Gastroesophageal sphincter (tissue), 4 donors: Measurements from ENCODE around the gene PTPN23. TPM values are rescaled to one million over a fixed set of nuclear protein-coding genes. Genes with fewer than 3 reads are reported as not detected.

Experiments used
- ATAC-seq: fragments of 150-250 bp; one replicate; pipeline ENCODE4 v1.9.1; 2016; ENCODE audit warnings: mild to moderate bottlenecking, moderate library complexity
- H3K27ac ChIP-seq, 4 donors: fragments of 200-600 bp; sonication (generic) in 3 of 4; 1 replicate in 3 of 4; 2 replicates in 1 of 4; pipeline ENCODE4 v1.5.1; 2016 to 2019
- H3K27me3 ChIP-seq: fragments of 200-600 bp; sonication (generic); one replicate; pipeline ENCODE4 v1.5.1; 2019
- H3K36me3 ChIP-seq, 2 donors: fragments of 200-600 bp; sonication (generic); one replicate each; pipeline ENCODE4 v1.5.1; 2019; ENCODE audit warnings: control low read depth in 1 of 2
- H3K4me1 ChIP-seq, 3 donors: fragments of 200-600 bp; sonication (generic); 1 replicate in 2 of 3; 2 replicates in 1 of 3; pipeline ENCODE4 v1.5.1; 2016 to 2019; ENCODE audit warnings: control low read depth in 2 of 3
- H3K4me3 ChIP-seq, 2 donors: fragments of 200-600 bp; sonication (generic); one replicate each; pipeline ENCODE4 v1.5.1; 2019; ENCODE audit warnings: mild to moderate bottlenecking in 1 of 2, moderate library complexity in 1 of 2
- H3K9me3 ChIP-seq, 3 donors: fragments of 200-600 bp; sonication (generic); one replicate each; pipeline ENCODE4 v1.5.1; 2017 to 2019; ENCODE audit warnings: control low read depth in 2 of 3
- CTCF ChIP-seq, 4 experiments: fragments of 200-600 bp in 2 of 4; fragments of 450-650 bp in 2 of 4; sonication (generic) in 1 of 4; IDR thresholded peaks; one replicate each; pipeline ENCODE4 v1.5.1; 2017 to 2019; ENCODE audit warnings: antibody characterized with exemption in 4 of 4, mild to moderate bottlenecking in 2 of 4, moderate library complexity in 2 of 4
- EP300 ChIP-seq: sonication (generic); formaldehyde crosslinking; IDR thresholded peaks from one replicate; pipeline ENCODE4 v1.6.1; 2017; ENCODE audit warnings: antibody characterized with exemption, mild to moderate bottlenecking
- POLR2A ChIP-seq, 2 donors: fragments of 450-650 bp; IDR thresholded peaks; one replicate each; pipeline ENCODE4 v1.6.1; 2017; ENCODE audit warnings: antibody characterized with exemption in 2 of 2, mild to moderate bottlenecking in 2 of 2, moderate library complexity in 1 of 2
- POLR2AphosphoS5 ChIP-seq: sonication (generic); formaldehyde crosslinking; IDR thresholded peaks from one replicate; pipeline ENCODE4 v1.6.1; 2017; ENCODE audit warnings: antibody characterized with exemption
- WGBS, 2 donors: methylation state at CpG; one replicate each; pipeline ENCODE4 v1.1.5; 2018; ENCODE audit warnings: low coverage in 1 of 2; 5-methylcytosine and 5-hydroxymethylcytosine counted together
- total RNA-seq, 4 donors: library from RNA; depleted of rRNA; stranded (reverse); fragments of >200 nt; gene quantifications; one replicate each; pipeline ENCODE4 v1.1.0, GENCODE V29; 2016

PTPN23 gene
- total RNA-seq, 4 donors from 2014 or later = 9.1 to 34.2 (median 19.5) TPM

GRCh38 chr3:47385796-47386195 is 5.0 kb downstream of the PTPN23 start:
- no peak for TF ChIP-seq EP300
- TF ChIP-seq POLR2AphosphoS5 = no peak
- TF ChIP-seq CTCF (IDR thresholded peaks at IDR 0.05) = no peak
- TF ChIP-seq POLR2A (IDR thresholded peaks at IDR 0.05) = no peak
- WGBS, 2 donors = 92 to 100% methylated on average over 1 to 2 of the region's 2 CpGs

GRCh38 chr3:47392933-47393332 is 12.1 kb downstream of the PTPN23 start:
- H3K9me3 ChIP-seq = no peaks in the 10 kb centered on the region
- 100% methylated on average over 2 to 3 of the region's 3 CpGs for WGBS, 2 donors
- ATAC-seq = no peak
- H3K27ac ChIP-seq = no peak overlapping the region
- no peak overlapping the region for H3K4me3 ChIP-seq
- H3K27me3 ChIP-seq = no peaks in the 10 kb centered on the region
- peaks cover 0 to 37% (median 17%) of the 10 kb centered on the region in 3 donors for H3K4me1 ChIP-seq
- H3K36me3 ChIP-seq = peaks cover 0 to 37% of the 10 kb centered on the region in 2 donors
- no peak for TF ChIP-seq POLR2A (IDR thresholded peaks at IDR 0.05)
- TF ChIP-seq CTCF (IDR thresholded peaks at IDR 0.05) = no peak
- TF ChIP-seq EP300 = no peak
- TF ChIP-seq POLR2AphosphoS5 = no peak

More at GRCh38 chr3:47385796-47386195, 5.0 kb downstream of the PTPN23 start:
- ATAC-seq = no peak
- H3K27ac ChIP-seq = no peak overlapping the region
- H3K27me3 ChIP-seq = no peaks in the 10 kb centered on the region
- H3K4me1 ChIP-seq = peaks cover 0 to 44% (median 9%) of the 10 kb centered on the region in 3 donors
- H3K4me3 ChIP-seq = no peak overlapping the region
- H3K9me3 ChIP-seq = no peaks in the 10 kb centered on the region
- peaks cover 0 to 29% of the 10 kb centered on the region in 2 donors for H3K36me3 ChIP-seq

- H3K27ac ChIP-seq = peak overlapping the region in 3 of 4 donors; percentile 0 to 39 (median 31)
- peaks cover 0 to 51% (median 24%) of the 10 kb centered on the region in 3 donors for H3K4me1 ChIP-seq
- no peak for ATAC-seq
- no peak overlapping the region for H3K4me3 ChIP-seq
- WGBS, 2 donors = 0 to 38% methylated on average over 1 to 8 of the region's 8 CpGs
- no peaks in the 10 kb centered on the region for H3K9me3 ChIP-seq
- no peaks in the 10 kb centered on the region for H3K27me3 ChIP-seq
- peaks cover 0 to 27% of the 10 kb centered on the region in 2 donors for H3K36me3 ChIP-seq
- no peak for TF ChIP-seq EP300
These were observed 13.5 kb downstream of the PTPN23 start for GRCh38 chr3:47394140-47394870.

- peaks cover 0 to 53% (median 24%) of the 10 kb centered on the region in 3 donors for H3K4me1 ChIP-seq
- H3K9me3 ChIP-seq = no peaks in the 10 kb centered on the region
- H3K36me3 ChIP-seq = peaks cover 0 to 31% of the 10 kb centered on the region in 2 donors
- WGBS, 2 donors = 13 to 43% methylated on average over 1 to 3 of the region's 3 CpGs
- no peaks in the 10 kb centered on the region for H3K27me3 ChIP-seq
- TF ChIP-seq EP300 (no peak), POLR2A (IDR thresholded peaks at IDR 0.05) (no peak), POLR2AphosphoS5 (no peak), CTCF (IDR thresholded peaks at IDR 0.05) (no peak)
- H3K4me3 ChIP-seq = no peak overlapping the region
- peak overlapping the region in 3 of 4 donors; percentile 0 to 39 (median 31) for H3K27ac ChIP-seq
- no peak for ATAC-seq
These were observed 14.1 kb downstream of the PTPN23 start for GRCh38 chr3:47394881-47395280.

DNA sequence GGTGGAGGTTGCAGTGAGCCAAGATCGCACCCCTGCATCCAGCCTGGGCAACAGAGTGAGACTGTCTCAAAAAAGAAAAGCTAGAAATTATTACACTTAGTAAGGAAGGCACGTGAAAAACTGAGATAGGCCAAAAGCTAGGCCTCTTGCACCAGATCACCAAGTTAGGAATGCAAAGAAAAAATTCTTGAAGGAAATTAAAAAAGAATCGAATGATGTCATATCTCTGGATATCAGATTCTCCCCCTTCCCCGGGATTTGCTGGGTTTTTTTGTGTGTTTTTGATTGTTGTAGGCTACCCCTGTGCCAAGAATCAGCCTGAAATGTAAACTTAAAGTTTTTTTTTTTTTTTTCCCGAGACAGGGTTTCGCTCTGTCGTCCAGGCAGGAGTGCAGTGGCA is 17.4 kb downstream of the PTPN23 start:
- WGBS, 2 donors = 29 to 51% methylated on average over 6 to 7 of the region's 7 CpGs
- H3K36me3 ChIP-seq = peaks cover 0 to 55% of the 10 kb centered on the region in 2 donors
- peaks cover 0 to 52% (median 24%) of the 10 kb centered on the region in 3 donors for H3K4me1 ChIP-seq
- H3K9me3 ChIP-seq = no peaks in the 10 kb centered on the region
- ATAC-seq = peak; percentile 15
- no peak overlapping the region for H3K4me3 ChIP-seq
- TF ChIP-seq POLR2A (IDR thresholded peaks at IDR 0.05) (no peak), CTCF (IDR thresholded peaks at IDR 0.05) (no peak), POLR2AphosphoS5 (no peak), EP300 (no peak)
- peak overlapping the region in 3 of 4 donors; percentile 38 to 57 (median 46) for H3K27ac ChIP-seq
- H3K27me3 ChIP-seq = no peaks in the 10 kb centered on the region
